RWPE2 (cell line): Measurements from ENCODE around the gene SEPTIN2.
"Not testable (repeated sequence)": the region's sequence is repeated elsewhere in the genome, so short reads cannot be mapped to it uniquely, and the experiment has no call there.

Experiments used
- ATAC-seq: fragments of 200-7000 bp; cut with Tn5 transposase; 3 replicates; pipeline ENCODE4 v1.9.1; 2021; ENCODE audit warnings: low read depth
- DNase-seq: peaks from one replicate; pipeline ENCODE4 v3.0.0-alpha.2; 2020; ENCODE audit warnings: low spot score
- H3K27ac ChIP-seq: fragments of 450-650 bp; 2 replicates; pipeline ENCODE4 v1.5.1; 2017; ENCODE audit warnings: mild to moderate bottlenecking; ENCODE audit not compliant: poor library complexity, severe bottlenecking
- H3K27me3 ChIP-seq: fragments of 250-450 bp; sonication (Bioruptor Pico); 2 replicates; pipeline ENCODE4 v1.5.1; 2021; ENCODE audit warnings: mild to moderate bottlenecking, moderate library complexity; ENCODE audit not compliant: insufficient read depth, poor library complexity, severe bottlenecking
- H3K36me3 ChIP-seq: fragments of 250-450 bp; sonication (Bioruptor Pico); 2 replicates; pipeline ENCODE4 v1.5.1; 2020; ENCODE audit warnings: low read depth, mild to moderate bottlenecking, moderate library complexity
- H3K4me1 ChIP-seq: fragments of 250-450 bp; sonication (Bioruptor Pico); 2 replicates; pipeline ENCODE4 v1.5.1; 2021; ENCODE audit warnings: mild to moderate bottlenecking, moderate library complexity; ENCODE audit not compliant: insufficient read depth, poor library complexity, severe bottlenecking
- H3K4me3 ChIP-seq: fragments of 250-450 bp; sonication (Bioruptor Pico); 2 replicates; pipeline ENCODE4 v1.5.1; 2021; ENCODE audit warnings: mild to moderate bottlenecking, moderate library complexity; ENCODE audit not compliant: severe bottlenecking
- H3K9me3 ChIP-seq: fragments of 250-450 bp; sonication (Bioruptor Pico); 2 replicates; pipeline ENCODE4 v1.5.1; 2021; ENCODE audit warnings: mild to moderate bottlenecking, moderate library complexity; ENCODE audit not compliant: severe bottlenecking
- TF ChIP-seq, protein P1 (sequence below): fragments of 450-650 bp; IDR thresholded peaks from one replicate; pipeline ENCODE4 v1.5.1; 2017; ENCODE audit warnings: mild to moderate bottlenecking, moderate library complexity; ENCODE audit not compliant: poor library complexity, severe bottlenecking

Gene SEPTIN2

DNA sequence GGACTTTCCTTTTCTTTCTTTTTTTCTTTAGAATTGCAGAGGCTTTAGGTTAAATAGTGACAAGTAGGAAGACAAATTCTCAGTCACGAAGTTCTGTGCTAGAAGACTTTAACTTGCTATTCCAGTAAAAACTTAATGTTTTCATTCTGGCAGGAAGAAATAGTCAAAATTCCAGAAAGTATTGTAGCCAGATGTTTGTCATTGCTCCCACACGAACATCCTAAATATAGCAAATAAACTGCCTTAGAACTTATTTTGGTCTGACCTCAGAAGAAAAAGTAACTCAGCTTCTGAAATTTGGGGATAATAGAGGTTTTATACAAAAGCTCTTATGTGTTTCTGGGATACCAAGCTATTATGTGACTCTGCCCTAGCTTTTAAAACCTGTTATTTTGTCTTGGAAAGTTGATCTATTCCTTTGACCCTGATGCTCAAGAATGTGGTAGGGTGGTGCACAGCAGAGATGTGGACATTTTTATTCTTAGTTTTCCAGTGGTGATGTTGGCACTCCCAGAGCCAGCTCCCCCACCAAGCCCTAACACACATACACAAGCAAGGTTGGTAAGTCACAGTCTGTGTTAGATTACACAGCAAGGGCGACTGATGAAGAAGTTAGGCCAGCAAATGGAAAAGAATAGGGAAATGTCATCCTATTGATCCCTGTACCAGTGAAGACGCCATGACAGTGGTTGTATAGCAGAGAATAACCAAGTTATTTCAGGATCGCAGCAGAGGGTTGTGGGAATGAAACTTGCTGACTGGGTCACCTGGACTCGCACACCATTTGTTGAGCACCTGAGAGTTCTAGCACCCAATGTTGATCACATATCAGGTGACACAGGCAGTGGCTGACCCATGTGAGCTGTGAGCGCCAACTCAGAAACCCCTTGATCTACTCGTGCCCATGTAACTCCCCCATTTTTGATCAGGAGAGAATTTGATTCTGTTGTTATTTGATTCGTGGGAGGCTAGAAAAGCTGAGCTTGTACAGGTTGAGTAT is 64.1 kb downstream of the SEPTIN2 start:
- Histone ChIP-seq H3K36me3 (peaks cover 15% of the 10 kb centered on the region; the same call in 1 of the 2 replicates), H3K4me3 (no peak overlapping the region), H3K27ac (no peak overlapping the region), H3K27me3 (no peaks in the 10 kb centered on the region), H3K9me3 (no peaks in the 10 kb centered on the region), H3K4me1 (no peaks in the 10 kb centered on the region)
- DNase-seq (no peak), ATAC-seq (no peak)
- TF ChIP-seq, protein P1, sequence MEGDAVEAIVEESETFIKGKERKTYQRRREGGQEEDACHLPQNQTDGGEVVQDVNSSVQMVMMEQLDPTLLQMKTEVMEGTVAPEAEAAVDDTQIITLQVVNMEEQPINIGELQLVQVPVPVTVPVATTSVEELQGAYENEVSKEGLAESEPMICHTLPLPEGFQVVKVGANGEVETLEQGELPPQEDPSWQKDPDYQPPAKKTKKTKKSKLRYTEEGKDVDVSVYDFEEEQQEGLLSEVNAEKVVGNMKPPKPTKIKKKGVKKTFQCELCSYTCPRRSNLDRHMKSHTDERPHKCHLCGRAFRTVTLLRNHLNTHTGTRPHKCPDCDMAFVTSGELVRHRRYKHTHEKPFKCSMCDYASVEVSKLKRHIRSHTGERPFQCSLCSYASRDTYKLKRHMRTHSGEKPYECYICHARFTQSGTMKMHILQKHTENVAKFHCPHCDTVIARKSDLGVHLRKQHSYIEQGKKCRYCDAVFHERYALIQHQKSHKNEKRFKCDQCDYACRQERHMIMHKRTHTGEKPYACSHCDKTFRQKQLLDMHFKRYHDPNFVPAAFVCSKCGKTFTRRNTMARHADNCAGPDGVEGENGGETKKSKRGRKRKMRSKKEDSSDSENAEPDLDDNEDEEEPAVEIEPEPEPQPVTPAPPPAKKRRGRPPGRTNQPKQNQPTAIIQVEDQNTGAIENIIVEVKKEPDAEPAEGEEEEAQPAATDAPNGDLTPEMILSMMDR = no peak

GRCh38 chr2:241381872-241382271 is 66.1 kb downstream of the SEPTIN2 start:
- DNase-seq = no peak

GRCh38 chr2:241385450-241385849 is 69.7 kb downstream of the SEPTIN2 start:
- H3K4me1 ChIP-seq, H3K36me3 ChIP-seq, H3K27me3 ChIP-seq, DNase-seq, H3K4me3 ChIP-seq, ATAC-seq, H3K9me3 ChIP-seq, H3K27ac ChIP-seq: not testable (repeated sequence)

More at GRCh38 chr2:241381872-241382271, 66.1 kb downstream of the SEPTIN2 start:
- no peak for ATAC-seq
- H3K9me3 ChIP-seq = no peaks in the 10 kb centered on the region
- H3K27me3 ChIP-seq = no peaks in the 10 kb centered on the region
- 0 out of 2 replicates have a peak, but pooled peaks cover 3% of the 10 kb centered on the region for H3K36me3 ChIP-seq
- no peaks in the 10 kb centered on the region for H3K4me1 ChIP-seq
- no peak overlapping the region for H3K27ac ChIP-seq
- TF ChIP-seq, protein P1 = no peak
- H3K4me3 ChIP-seq = no peak overlapping the region

DNA sequence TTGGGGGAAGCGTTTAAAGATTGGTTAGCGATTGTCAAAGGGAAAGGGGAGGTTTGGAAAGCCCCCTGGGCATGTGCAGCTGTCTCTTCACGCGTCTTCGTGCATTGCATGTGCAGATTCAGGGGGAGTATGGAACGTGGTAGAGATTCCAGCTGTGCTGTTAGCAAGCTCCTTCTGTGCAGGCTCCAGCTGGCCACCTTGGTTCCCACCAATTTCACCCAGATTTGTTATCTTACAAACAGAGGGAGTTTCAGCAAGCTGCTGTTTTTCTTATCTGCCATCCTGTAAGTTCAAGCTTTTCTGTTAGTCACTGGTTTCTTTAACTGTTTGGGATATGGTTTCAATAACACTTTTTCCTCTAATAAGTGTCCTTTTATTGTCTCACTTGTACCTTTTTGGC is 70.8 kb downstream of the SEPTIN2 start:
- no peak overlapping the region for H3K4me3 ChIP-seq
- H3K4me1 ChIP-seq = peaks cover 11% of the 10 kb centered on the region
- DNase-seq (no peak), ATAC-seq (no peak)
- H3K27ac ChIP-seq = no peak overlapping the region
- TF ChIP-seq, protein P1 = no peak
- no peaks in the 10 kb centered on the region for H3K27me3 ChIP-seq
- H3K9me3 ChIP-seq = no peaks in the 10 kb centered on the region
- 0 out of 2 replicates have a peak, but pooled peaks cover 3% of the 10 kb centered on the region for H3K36me3 ChIP-seq

GRCh38 chr2:241389697-241390096 is 74.0 kb downstream of the SEPTIN2 start:
- Histone ChIP-seq H3K9me3 (no peaks in the 10 kb centered on the region), H3K36me3 (no peaks in the 10 kb centered on the region), H3K4me3 (no peak overlapping the region), H3K27ac (no peak overlapping the region), H3K4me1 (peaks cover 11% of the 10 kb centered on the region), H3K27me3 (no peaks in the 10 kb centered on the region)
- TF ChIP-seq, protein P1 = no peak
- no peak for DNase-seq
- no peak for ATAC-seq
